Measurements from ENCODE around the gene H2BK1. TPM values are rescaled to one million over a fixed set of nuclear protein-coding genes. Genes with fewer than 3 reads are reported as not detected.

The H2BK1 gene
- polyA plus RNA-seq, 1 experiment = not detected

DNA sequence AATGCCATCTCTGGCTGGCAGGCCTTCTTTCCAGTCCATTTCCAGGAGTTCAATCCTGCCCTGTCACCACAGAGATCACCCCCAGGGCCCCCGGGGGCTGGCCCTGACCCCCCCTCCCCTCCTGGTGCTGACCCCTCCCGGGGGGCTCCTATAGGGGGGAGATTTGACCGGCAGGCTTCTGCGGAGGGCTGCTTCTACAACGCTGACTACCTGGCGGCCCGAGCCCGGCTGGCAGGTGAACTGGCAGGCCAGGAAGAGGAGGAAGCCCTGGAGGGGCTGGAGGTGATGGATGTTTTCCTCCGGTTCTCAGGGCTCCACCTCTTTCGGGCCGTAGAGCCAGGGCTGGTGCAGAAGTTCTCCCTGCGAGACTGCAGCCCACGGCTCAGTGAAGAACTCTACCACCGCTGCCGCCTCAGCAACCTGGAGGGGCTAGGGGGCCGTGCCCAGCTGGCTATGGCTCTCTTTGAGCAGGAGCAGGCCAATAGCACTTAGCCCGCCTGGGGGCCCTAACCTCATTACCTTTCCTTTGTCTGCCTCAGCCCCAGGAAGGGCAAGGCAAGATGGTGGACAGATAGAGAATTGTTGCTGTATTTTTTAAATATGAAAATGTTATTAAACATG lies 28.0 kb upstream of the H2BK1 start:
- Histone ChIP-seq H3K27me3 (ENCODE audit: control insufficient read depth, insufficient read depth, low read length) (no peaks in the 10 kb centered on the region), H3K9me3 (ENCODE audit: control insufficient read depth, insufficient read depth, low read length) (no peaks in the 10 kb centered on the region; the same call in 1 of the 2 replicates), H3K4me3 (ENCODE audit: low read depth, low read length) (no peak overlapping the region), H3K27ac (ENCODE audit: low read depth, low read length) (no peak overlapping the region)
- POLR2A ChIA-PET = interaction anchor here (1.2 kb wide), 1 partner anchor 11 kb away, joined by 5 read pairs; no protein-coding TSS in a partner anchor
- TF ChIP-seq, protein P1, sequence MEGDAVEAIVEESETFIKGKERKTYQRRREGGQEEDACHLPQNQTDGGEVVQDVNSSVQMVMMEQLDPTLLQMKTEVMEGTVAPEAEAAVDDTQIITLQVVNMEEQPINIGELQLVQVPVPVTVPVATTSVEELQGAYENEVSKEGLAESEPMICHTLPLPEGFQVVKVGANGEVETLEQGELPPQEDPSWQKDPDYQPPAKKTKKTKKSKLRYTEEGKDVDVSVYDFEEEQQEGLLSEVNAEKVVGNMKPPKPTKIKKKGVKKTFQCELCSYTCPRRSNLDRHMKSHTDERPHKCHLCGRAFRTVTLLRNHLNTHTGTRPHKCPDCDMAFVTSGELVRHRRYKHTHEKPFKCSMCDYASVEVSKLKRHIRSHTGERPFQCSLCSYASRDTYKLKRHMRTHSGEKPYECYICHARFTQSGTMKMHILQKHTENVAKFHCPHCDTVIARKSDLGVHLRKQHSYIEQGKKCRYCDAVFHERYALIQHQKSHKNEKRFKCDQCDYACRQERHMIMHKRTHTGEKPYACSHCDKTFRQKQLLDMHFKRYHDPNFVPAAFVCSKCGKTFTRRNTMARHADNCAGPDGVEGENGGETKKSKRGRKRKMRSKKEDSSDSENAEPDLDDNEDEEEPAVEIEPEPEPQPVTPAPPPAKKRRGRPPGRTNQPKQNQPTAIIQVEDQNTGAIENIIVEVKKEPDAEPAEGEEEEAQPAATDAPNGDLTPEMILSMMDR (IDR thresholded peaks at IDR 0.05; ENCODE audit: low read depth, low read length) = no peak
- DNase-seq (ENCODE audit: low read depth, low spot score) = no peak
- CTCF ChIA-PET = no interaction called here

GRCh38 chr7:151237244-151238189 lies 27.2 kb upstream of the H2BK1 start:
- Histone ChIP-seq H3K4me3 (ENCODE audit: low read depth, low read length) (no peak overlapping the region), H3K27ac (ENCODE audit: low read depth, low read length) (no peak overlapping the region), H3K9me3 (ENCODE audit: control insufficient read depth, insufficient read depth, low read length) (no peaks in the 10 kb centered on the region; the same call in 1 of the 2 replicates), H3K27me3 (ENCODE audit: control insufficient read depth, insufficient read depth, low read length) (no peaks in the 10 kb centered on the region)
- no peak for DNase-seq (ENCODE audit: low read depth, low spot score)
- TF ChIP-seq, protein P1 (IDR thresholded peaks at IDR 0.05; ENCODE audit: low read depth, low read length) = no peak
- CTCF ChIA-PET = interaction anchor here (1.0 to 1.4 kb wide), 3 partner anchors 8 to 114 kb away, joined by 4 to 6 read pairs (median 4); partner anchors contain the start of gene SMARCD3
- POLR2A ChIA-PET = interaction anchor here (0.6 kb wide), 1 partner anchor 60 kb away, joined by 4 read pairs; no protein-coding TSS in a partner anchor

DNA sequence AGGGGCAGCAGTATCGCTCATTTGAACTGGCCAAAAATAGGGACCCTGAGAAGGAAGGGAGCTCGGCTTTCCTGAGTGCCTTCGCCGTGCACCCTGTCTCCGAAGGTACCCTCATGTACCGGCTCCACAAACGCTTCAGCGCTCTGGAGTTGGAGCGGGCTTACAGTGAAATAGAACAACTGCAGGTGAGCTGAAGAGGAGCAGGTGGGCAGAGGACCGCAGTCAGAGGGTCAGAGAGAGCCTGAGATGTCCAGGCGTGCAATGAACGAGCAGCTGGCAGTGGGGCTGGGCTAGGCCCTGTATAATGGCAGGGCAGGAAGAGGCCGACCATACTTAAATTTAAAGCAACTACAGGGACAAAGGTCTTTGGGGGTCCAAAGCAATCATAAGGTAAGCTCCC lies 26.1 kb upstream of the H2BK1 start:
- CTCF ChIA-PET = interaction anchor here (1.0 to 4.6 kb wide), 4 partner anchors 8 to 112 kb away, joined by 4 to 29 read pairs (median 5); partner anchors contain the start of gene SMARCD3
- Histone ChIP-seq H3K4me3 (ENCODE audit: low read depth, low read length) (no peak overlapping the region), H3K27ac (ENCODE audit: low read depth, low read length) (no peak overlapping the region), H3K27me3 (ENCODE audit: control insufficient read depth, insufficient read depth, low read length) (no peaks in the 10 kb centered on the region), H3K9me3 (ENCODE audit: control insufficient read depth, insufficient read depth, low read length) (no peaks in the 10 kb centered on the region; the same call in 1 of the 2 replicates)
- no peak for DNase-seq (ENCODE audit: low read depth, low spot score)
- TF ChIP-seq, protein P1 (IDR thresholded peaks at IDR 0.05; ENCODE audit: low read depth, low read length) = no peak
- POLR2A ChIA-PET = no interaction called here

- no peak for DNase-seq (ENCODE audit: low read depth, low spot score)
- CTCF ChIA-PET = interaction anchor here (4.6 kb wide), 1 partner anchor 9 kb away, joined by 29 read pairs; no protein-coding TSS in a partner anchor
- Histone ChIP-seq H3K9me3 (ENCODE audit: control insufficient read depth, insufficient read depth, low read length) (no peaks in the 10 kb centered on the region; the same call in 1 of the 2 replicates), H3K27me3 (ENCODE audit: control insufficient read depth, insufficient read depth, low read length) (no peaks in the 10 kb centered on the region), H3K27ac (ENCODE audit: low read depth, low read length) (no peak overlapping the region), H3K4me3 (ENCODE audit: low read depth, low read length) (no peak overlapping the region)
- POLR2A ChIA-PET = interaction anchor here (1.0 kb wide), 1 partner anchor 9 kb away, joined by 3 read pairs; no protein-coding TSS in a partner anchor
- TF ChIP-seq, protein P1 (IDR thresholded peaks at IDR 0.05; ENCODE audit: low read depth, low read length) = no peak
Observed at GRCh38 chr7:151235091-151235787, 25.0 kb upstream of the H2BK1 start.
